ENCODE results near the gene PPP1R3E.

The PPP1R3E gene

DNA sequence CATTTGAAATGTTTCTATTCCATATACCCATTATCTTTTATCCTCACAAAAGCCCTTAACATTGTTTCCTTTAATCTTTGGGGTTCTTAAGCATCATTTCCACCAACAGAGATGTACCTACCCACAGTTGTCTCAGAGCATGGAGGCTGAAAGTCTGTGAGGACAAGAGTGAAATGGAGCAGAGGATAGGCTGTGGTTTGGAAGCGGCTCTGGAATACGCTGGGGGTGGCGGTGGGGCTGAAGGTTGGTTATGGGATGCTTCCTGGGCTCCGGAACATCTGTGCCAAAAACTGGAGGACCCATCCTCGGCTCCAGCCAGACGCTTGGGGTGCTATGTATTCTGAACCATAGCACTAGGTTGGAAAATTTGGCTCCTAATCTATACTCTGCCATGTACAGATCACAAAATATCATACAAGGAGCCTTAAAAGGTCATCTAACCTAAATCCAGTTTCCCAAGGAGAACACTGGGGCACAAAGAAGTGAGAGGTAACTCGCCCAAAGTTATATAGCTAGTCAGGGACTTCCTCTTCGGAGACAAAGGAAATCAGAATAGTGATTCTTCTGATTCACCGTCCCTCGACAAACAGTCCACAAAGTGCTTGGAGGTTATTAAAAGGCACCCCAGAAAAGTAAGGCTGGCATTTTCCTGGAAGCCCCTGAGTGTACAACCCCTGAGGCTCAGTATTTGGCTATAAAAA lies 2.5 kb downstream of the PPP1R3E start:
- TF ChIP-seq, protein P1, sequence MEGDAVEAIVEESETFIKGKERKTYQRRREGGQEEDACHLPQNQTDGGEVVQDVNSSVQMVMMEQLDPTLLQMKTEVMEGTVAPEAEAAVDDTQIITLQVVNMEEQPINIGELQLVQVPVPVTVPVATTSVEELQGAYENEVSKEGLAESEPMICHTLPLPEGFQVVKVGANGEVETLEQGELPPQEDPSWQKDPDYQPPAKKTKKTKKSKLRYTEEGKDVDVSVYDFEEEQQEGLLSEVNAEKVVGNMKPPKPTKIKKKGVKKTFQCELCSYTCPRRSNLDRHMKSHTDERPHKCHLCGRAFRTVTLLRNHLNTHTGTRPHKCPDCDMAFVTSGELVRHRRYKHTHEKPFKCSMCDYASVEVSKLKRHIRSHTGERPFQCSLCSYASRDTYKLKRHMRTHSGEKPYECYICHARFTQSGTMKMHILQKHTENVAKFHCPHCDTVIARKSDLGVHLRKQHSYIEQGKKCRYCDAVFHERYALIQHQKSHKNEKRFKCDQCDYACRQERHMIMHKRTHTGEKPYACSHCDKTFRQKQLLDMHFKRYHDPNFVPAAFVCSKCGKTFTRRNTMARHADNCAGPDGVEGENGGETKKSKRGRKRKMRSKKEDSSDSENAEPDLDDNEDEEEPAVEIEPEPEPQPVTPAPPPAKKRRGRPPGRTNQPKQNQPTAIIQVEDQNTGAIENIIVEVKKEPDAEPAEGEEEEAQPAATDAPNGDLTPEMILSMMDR (IDR thresholded peaks at IDR 0.05; ENCODE audit: low read depth, low read length) = no peak
- peak overlapping the region; percentile 64 for H3K4me3 ChIP-seq (ENCODE audit: low read depth, low read length)

DNA sequence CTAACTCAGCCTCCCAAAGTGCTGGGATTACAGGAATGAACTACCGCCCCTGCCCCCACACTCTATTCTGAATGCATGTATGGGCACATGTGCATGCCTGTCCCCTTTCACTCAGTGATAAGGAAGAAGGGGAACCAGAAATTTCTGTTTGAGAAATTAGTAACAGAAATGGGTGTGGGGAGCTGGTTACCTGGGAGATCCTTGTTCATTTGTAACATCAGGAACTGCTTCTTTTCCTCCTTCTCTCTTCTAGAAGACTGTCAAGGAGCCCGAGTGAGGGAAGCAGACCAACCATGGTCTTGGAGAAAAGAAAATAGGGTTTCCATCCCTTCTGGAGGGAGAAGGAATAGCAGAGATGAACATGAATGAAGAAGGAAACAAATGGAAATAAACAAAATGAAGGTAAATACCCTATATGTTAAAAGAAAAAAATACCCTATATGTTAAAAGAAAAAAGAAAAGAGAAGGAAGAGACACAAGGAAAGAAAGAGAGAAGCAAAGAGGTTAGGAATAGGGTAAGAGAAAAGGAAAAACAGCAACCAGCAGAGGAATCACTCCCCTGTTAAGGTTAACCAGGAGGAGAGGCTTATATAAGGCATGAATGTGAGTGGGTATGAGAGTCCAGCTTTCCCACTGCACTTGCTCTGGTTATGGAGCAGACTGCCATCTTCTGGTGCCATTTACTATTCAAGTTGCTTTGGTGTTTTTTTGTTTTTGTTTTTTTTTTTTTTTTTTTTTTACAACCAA lies 3.3 kb downstream of the PPP1R3E start:
- TF ChIP-seq, protein P1 (IDR thresholded peaks at IDR 0.05; ENCODE audit: low read depth, low read length) = no peak
- H3K4me3 ChIP-seq (ENCODE audit: low read depth, low read length) = no peak overlapping the region

DNA sequence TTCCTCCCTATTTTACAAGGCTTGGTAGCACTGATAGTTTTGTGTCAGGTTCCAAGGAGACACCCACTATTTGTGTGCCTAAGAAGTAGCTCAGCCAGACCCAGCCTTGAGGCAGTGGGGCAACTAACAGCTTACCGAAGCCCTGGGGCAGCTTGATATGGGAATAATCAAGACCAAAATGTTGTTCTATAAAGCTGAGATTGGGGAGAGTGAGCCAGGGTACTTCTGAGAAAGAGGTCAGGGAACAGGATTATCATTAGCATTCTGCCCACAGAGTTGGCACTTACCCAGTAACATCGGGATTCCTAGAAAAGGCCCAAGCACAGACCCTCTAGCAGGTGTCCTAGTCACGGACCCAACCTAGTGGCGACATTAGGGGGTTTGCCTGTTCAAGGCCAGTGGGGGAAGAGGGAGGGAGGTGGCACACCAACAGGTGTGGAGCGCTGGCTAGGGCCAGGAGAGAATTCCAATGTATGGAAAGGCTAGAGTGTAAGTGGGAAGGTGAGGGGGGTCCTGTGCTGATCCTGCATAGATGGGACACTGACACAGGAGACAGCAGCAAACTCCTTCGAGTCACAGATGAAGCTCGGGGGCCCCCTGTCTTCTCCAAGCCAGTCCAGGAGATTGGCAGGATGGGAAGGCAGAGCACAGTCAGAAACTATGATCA lies 4.9 kb downstream of the PPP1R3E start:
- TF ChIP-seq, protein P1 (IDR thresholded peaks at IDR 0.05; ENCODE audit: low read depth, low read length) = no peak
- H3K4me3 ChIP-seq (ENCODE audit: low read depth, low read length) = no peak overlapping the region

DNA sequence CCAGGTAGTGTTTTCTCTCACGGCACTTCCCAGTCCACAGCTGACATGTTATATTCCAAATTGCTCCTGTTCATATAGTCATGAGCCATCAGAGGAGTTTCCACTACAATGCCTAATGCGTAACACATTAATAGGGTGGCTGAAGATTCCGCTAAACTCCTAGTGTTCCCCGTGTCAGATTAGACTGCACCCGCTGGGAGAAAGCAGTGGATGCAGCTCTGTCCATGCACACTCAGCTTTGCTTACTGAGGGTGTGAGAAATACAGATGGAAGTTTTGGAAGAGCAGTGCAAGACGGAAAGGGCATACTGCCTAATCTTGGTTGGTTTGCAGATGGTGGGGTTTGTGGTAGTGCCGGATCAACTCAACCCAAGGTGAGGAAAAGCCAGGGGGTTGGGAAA lies 5.6 kb downstream of the PPP1R3E start:
- TF ChIP-seq, protein P1 (IDR thresholded peaks at IDR 0.05; ENCODE audit: low read depth, low read length) = no peak
- H3K4me3 ChIP-seq (ENCODE audit: low read depth, low read length) = no peak overlapping the region

DNA sequence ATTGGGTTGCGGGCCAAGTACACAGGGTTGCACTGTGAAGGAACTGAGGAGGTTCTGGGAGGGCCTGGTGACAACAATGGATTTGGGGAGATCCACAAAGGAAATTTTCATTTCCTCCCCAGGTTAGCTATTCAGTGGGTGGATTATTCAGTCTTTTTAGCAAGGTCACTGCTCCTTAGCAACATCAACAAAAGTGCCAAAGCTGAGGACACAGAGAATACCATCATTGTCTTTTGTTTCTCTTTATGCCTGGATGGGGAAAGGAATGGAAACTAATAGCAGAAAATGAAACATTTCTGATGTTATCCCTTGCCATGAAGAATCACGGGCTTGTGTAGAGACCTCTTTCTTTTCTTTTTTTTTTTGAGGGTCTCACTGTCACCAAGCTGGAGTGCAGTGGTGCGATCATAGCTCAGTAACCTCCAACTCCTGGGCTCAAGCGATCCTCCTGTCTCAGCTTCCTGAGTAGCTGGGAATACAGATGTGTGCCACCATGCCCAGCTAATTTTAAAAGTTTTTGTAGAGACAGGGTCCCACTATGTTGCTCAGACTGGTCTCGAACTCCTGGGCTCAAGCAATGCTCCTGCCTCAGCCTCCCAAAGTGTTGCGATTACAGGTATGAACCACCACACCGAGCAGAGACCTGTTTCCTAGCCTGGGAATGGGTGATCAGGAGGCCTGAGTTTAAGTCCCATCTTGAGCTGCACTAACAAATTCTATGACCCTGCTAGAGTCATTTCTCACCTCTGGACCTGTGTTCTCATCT lies 6.5 kb downstream of the PPP1R3E start:
- TF ChIP-seq, protein P1 (IDR thresholded peaks at IDR 0.05; ENCODE audit: low read depth, low read length) = no peak
- H3K4me3 ChIP-seq (ENCODE audit: low read depth, low read length) = no peak overlapping the region

DNA sequence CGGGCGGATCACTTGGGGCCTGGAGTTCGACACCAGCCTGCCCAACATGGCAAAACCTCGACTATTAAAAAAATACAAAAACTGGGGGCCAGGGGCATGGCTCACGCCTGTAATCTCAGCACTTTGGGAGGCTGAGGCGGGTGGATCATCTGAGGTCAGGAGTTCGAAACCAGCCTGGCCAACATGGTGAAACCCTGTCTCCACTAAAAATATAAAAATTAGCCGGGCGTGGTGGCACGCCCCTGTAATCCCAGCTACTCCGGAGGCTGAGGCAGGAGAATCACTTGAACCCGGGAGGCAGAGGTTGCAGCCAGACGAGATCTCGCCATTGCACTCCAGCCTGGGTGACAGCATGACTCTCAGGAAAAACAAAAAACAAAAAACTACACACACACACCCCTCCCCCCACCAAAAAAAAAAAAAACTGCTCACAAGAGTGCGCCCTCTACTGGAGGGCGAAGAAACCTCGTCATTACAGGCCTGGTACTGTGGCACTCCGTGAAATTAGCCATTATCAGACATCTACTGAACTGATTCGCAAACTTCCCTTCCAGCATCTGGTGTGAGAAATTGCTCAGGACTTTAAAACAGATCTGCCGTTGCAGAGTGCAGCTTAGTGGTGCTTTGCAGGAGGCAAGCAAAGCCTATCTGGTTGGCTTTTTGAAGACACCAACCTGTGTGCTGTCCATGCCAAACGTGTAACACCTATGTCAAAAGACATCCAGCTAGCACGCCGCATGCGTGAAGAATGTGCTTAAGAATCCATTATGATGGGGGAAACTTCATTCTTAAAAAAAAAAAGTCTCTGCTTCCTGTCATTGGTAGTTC lies 7.7 kb downstream of the PPP1R3E start:
- TF ChIP-seq, protein P1 (IDR thresholded peaks at IDR 0.05; ENCODE audit: low read depth, low read length) = peak; percentile 87
- H3K4me3 ChIP-seq (ENCODE audit: low read depth, low read length) = no peak overlapping the region

All from WI38 (cell line).